ENCODE results near the gene RNF214.

RNF214 gene

GRCh38 chr11:117282956-117283355 is 50.5 kb downstream of the RNF214 start:
- DNase-seq (ENCODE audit: low read depth in 2 of 2): no peak

GRCh38 chr11:117284053-117284452 is 51.6 kb downstream of the RNF214 start:
- DNase-seq (ENCODE audit: low read depth in 2 of 2): no peak

- no peak for DNase-seq (ENCODE audit: low read depth in 2 of 2)
These were observed 54.1 kb downstream of the RNF214 start for GRCh38 chr11:117286588-117286987.

GRCh38 chr11:117287668-117288067 is 55.2 kb downstream of the RNF214 start:
- no peak for DNase-seq (ENCODE audit: low read depth in 2 of 2)

- no peak for DNase-seq (ENCODE audit: low read depth in 2 of 2)
These were observed 57.3 kb downstream of the RNF214 start for GRCh38 chr11:117289795-117290194.

GRCh38 chr11:117290809-117291396 is 58.4 kb downstream of the RNF214 start, which contains the start of gene BACE1-AS:
TSS of gene BACE1-AS (plus strand) at chr11:117291346.
- DNase-seq (ENCODE audit: low read depth in 2 of 2): no peak

- no peak for DNase-seq (ENCODE audit: low read depth in 2 of 2)
These were observed 60.1 kb downstream of the RNF214 start for GRCh38 chr11:117292616-117293015.

GRCh38 chr11:117295438-117296137 is 63.1 kb downstream of the RNF214 start:
- no peak for DNase-seq (ENCODE audit: low read depth in 2 of 2)

GRCh38 chr11:117296881-117297280 is 64.4 kb downstream of the RNF214 start:
- DNase-seq (ENCODE audit: low read depth in 2 of 2): no peak

- DNase-seq (ENCODE audit: low read depth in 2 of 2): no peak
These were observed 65.7 kb downstream of the RNF214 start for GRCh38 chr11:117298195-117298594.

- no peak for DNase-seq (ENCODE audit: low read depth in 2 of 2)
These were observed 67.1 kb downstream of the RNF214 start for GRCh38 chr11:117299351-117300282.

- no peak for DNase-seq (ENCODE audit: low read depth in 2 of 2)
These were observed 67.8 kb downstream of the RNF214 start for GRCh38 chr11:117300283-117300663.

- DNase-seq (ENCODE audit: low read depth in 2 of 2): no peak
These were observed 68.3 kb downstream of the RNF214 start for GRCh38 chr11:117300773-117301172.

GRCh38 chr11:117302228-117302627 is 69.8 kb downstream of the RNF214 start:
- no peak for DNase-seq (ENCODE audit: low read depth in 2 of 2)

GRCh38 chr11:117303101-117303500 is 70.6 kb downstream of the RNF214 start:
- no peak for DNase-seq (ENCODE audit: low read depth in 2 of 2)

GRCh38 chr11:117303646-117304315 is 71.3 kb downstream of the RNF214 start:
- DNase-seq (ENCODE audit: low read depth in 2 of 2): no peak

- no peak for DNase-seq (ENCODE audit: low read depth in 2 of 2)
These were observed 72.7 kb downstream of the RNF214 start for GRCh38 chr11:117305145-117305544.

GRCh38 chr11:117309310-117309709 is 76.8 kb downstream of the RNF214 start:
- DNase-seq (ENCODE audit: low read depth in 2 of 2): no peak

GRCh38 chr11:117313091-117313490 is 80.6 kb downstream of the RNF214 start:
- DNase-seq (ENCODE audit: low read depth in 2 of 2): no peak

GRCh38 chr11:117313828-117314768 is 81.6 kb downstream of the RNF214 start:
- DNase-seq (ENCODE audit: low read depth in 2 of 2): no peak

GRCh38 chr11:117314840-117315239 is 82.4 kb downstream of the RNF214 start:
- DNase-seq (ENCODE audit: low read depth in 2 of 2): no peak

Measured in stimulated activated CD4-positive, alpha-beta T cell treated with anti-CD3 and anti-CD28 coated beads, Interleukin-15, amount 100 ng/mL, for 48 hours (primary cell).